AG20443 (cell line): ENCODE results near the gene PRRC2A.

Experiments used
- DNase-seq: peaks from one replicate; pipeline ENCODE4 v3.0.0; 2012; ENCODE audit warnings: low spot score, mixed read lengths

Gene PRRC2A

GRCh38 chr6:31652925-31653724 is 32.6 kb downstream of the PRRC2A start:
- peak; percentile 90 for DNase-seq

DNA sequence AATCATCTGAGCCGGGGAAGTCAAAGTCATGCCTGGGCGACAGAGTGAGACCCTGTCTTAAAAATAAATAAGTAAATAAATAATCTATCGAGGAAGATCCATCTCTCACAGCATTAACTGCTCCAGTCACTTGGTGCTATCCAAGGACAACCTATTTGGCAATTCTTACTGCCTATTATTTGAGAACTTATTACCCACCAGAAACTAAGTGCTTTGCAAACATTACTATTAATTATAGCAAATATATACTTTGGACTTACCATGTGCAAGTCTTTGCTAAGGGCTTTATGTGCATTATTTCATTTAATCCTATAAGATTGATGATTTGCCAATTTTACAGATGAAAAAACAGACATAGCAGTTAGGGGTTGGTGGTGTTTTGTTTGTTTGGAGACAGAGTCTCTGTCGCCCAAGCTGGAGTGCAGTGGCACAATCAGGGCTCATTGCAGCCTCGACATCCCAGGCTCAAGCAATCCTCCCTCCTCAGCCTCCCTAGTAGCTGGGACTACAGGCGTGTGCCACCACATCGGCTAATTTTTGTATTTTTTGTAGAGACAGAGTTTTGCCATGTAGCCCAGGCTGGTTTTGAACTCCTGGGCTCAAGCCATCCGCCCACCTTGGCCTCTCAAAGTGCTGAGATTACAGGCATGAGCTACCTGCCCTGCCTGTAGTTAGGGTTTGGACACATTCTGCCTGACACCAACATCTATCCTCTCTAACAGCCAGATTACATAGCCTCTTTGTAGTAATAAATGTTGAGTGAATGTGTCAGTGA is 34.2 kb downstream of the PRRC2A start:
- DNase-seq = no peak

DNA sequence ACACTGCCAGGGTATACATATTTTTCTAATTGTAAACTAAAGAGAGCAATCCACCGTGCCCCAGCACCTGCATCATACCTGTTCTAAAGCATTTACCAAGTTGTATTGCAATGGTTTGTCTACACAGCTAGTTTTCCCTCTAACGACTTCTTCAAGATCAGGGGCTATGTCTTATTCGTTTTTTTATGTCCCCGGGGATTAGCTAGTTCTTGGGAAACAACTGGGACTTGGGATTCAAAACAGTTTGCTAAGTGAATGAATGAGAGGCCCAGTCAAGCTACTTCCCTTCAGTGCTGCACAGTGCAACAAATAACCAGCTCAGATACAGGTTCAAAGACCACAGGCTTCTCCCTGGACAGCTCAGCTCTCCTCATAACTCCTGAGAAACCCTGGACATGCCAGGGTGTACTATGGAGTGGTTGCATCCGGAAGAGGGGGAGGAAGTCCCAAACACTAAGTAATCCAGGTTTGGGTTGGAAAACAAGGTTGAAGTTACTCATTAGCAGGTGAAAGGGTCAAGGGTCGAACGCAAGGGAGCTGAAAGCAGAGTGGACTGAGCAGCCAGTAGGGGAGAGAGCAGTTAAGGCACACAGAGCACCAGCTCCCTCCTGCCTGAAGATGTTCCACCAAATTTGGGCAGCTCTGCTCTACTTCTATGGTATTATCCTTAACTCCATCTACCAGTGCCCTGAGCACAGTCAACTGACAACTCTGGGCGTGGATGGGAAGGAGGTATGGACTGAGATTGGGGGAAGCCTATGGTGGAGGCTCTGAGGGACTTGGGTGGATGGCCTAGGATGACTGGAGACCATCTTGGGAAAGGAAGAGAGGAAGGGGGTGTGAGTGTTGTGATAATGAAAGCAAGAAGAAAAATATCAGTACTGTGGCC is 35.1 kb downstream of the PRRC2A start, which contains the start of gene APOM:
APOM (plus strand) TSS at position 546 of the 889 bp plus-strand sequence; CDS start at position 619, 73 bp downstream.
- DNase-seq = no peak

DNA sequence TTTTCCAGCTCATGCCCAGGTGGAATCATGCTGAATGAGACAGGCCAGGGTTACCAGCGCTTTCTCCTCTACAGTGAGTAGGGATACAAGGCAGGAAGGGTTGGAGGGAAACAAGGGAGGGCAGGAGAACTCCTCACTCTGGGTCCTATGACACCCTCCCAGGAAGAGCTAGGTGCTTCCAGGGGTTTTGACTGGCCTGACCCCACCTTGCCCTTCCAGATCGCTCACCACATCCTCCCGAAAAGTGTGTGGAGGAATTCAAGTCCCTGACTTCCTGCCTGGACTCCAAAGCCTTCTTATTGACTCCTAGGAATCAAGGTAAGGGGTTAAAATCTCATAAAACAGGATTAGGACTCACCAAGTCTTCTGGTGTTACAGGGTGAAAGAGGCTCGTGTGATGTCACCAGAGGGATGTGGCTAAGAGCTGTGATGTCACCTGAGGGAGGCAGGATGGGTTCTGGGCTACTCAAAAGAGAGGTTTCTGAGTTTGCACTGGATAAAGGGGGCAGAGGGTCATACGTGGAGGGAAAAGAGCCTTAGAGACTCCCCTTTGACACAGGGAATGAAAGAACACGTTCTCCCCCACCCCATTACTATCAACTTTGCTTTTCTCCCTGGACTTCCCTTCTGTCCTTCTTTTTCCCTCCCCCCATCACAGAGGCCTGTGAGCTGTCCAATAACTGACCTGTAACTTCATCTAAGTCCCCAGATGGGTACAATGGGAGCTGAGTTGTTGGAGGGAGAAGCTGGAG is 37.1 kb downstream of the PRRC2A start:
- DNase-seq = no peak

GRCh38 chr6:31658158-31658688 is 37.7 kb downstream of the PRRC2A start:
- no peak for DNase-seq

GRCh38 chr6:31658983-31659648 is 38.6 kb downstream of the PRRC2A start:
- DNase-seq = no peak

DNA sequence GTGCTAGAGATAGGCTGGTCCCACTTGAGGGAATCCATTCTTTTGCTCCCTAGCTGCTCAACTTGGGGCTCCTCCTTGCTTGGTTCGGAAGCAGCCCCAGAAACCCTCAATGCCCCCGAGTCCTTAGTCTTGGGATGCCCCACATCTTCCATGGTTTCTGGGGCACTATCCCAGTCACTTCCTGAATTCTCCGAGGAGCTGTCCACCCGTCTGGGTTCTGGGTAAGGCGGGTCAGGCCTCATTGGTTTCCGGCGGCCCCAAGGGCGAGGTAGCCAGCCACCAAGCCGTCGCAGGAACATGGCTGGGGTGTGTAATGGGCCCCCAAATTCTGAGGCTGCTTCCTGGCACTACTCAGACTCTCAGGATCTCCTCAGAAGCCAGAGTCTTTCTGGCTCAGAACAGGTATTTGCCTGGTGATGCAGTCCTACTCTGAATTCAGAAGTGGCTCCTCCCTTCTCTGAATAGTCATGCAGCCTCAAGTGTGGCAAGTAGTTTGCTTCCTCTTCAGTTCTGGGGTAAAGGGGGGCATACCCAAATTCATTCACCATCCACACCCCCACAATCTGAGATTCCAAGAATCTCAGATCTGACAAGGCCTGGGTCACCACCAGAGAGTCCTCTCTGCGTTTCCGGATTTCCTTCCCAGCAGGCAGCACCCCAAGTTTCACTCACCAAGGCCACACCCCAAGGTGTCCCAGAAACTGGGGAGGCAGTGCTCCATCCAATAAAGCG is 39.3 kb downstream of the PRRC2A start:
- peak; percentile 49 for DNase-seq

- DNase-seq = peak; percentile 92
Measured at GRCh38 chr6:31660381-31661261, 40.1 kb downstream of the PRRC2A start, which contains the start of gene C6orf47. TSS of gene C6orf47 (minus strand) at chr6:31660778. CDS start at chr6:31659947, 831 bp downstream.

- no peak for DNase-seq
Measured at GRCh38 chr6:31661262-31662123, 41.0 kb downstream of the PRRC2A start.

- DNase-seq = no peak
Measured at GRCh38 chr6:31662124-31662723, 41.7 kb downstream of the PRRC2A start.

DNA sequence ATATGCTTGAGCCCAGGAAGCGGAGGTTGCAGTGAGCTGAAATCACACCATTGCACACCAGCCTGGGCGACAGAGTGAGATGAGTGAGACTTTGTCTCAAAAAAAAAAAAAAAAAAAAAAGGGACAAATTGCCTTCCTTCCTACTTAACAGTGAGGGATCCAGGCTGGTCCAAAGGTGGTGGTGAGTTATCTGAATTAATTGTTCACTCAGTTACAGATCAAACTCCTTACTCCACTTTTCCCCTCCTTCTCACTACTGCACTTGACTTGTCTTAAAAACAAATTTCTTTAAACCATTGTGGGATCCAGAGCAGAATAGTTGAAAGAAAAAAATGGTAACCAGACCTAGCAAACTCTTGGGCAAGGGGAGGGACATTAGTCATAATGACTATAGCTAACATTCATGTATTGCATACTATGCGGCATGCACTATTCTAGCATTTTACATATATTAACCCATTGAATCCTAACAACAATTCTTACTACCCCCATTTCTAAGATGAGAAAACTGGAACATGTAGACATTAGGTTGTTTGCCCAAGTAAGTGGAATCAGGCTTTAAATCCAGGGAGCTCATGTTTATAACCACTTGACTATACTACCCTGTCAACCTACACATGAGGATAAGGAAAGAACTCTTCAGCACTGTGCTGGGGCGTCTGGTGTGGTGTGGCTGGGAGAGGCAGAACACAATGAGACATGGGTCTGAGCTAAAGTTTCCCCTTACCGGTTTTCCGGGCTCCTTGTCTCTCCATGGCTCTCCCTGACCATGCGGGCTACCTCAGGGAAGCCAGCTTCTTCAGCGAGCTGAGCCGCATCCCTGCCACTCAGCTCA is 42.8 kb downstream of the PRRC2A start:
- no peak for DNase-seq

DNA sequence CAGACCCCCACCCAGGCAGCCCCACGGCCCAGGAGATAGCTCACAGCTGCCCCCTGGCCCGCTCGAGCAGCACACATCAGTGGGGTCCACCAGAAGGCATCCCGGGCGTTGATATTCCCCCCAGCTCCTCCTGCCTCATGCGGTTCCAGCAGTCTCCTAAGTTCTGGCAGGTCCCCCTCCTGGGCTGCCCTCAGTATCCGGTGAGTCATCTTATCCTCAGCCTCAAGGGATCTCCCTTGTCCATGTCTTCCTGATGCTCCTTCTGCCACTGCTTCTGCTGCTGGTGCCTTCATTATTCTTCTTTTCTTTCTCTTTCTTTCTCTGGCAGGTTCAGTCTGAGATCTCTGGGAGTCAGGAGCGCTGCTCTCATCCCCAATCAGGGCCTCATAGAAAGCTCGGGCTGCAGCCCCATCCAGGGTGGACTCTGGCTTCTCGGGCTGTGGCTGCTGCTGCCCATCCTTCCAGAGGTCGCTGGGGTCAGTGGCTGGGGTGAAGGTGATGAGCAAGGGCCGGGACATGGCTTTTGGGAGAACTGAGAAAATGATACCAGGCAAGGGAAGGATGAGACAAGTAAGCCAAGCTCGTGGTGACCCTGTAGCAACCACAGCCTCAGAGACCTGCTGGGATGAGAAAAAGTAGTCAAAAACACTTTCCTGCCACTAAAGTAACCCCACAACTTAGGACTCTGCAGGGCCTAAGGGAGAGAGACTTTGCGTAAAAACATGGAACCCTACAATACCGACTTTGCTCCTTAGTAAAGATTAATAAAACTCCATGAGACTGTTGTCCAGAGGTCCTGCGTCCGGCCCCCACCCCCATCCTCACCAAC is 43.7 kb downstream of the PRRC2A start:
- DNase-seq = peak; percentile 73

GRCh38 chr6:31664790-31665500 is 44.4 kb downstream of the PRRC2A start, which contains the start of gene GPANK1:
TSS of gene GPANK1 (minus strand) at chr6:31664997. CDS start at chr6:31664478, 519 bp downstream.
- DNase-seq = peak; percentile 83

GRCh38 chr6:31665501-31666336 is 45.2 kb downstream of the PRRC2A start, which contains the start of gene CSNK2B:
TSS of gene CSNK2B (plus strand) at chr6:31666080. CDS start at chr6:31666832, 752 bp downstream.
- DNase-seq = peak; percentile 97
